HG02885 (cell line): Measurements from ENCODE around the gene IFT88.
"Not testable (repeated sequence)": the region's sequence is repeated elsewhere in the genome, so short reads cannot be mapped to it uniquely, and the experiment has no call there.

ENCODE experiments used
- ATAC-seq: cut with Tn5 transposase; IDR thresholded peaks from one replicate; pipeline ENCODE4 v1.9.1; 2021; ENCODE audit warnings: mild to moderate bottlenecking; ENCODE audit not compliant: unreplicated experiment, poor library complexity

The IFT88 gene

DNA sequence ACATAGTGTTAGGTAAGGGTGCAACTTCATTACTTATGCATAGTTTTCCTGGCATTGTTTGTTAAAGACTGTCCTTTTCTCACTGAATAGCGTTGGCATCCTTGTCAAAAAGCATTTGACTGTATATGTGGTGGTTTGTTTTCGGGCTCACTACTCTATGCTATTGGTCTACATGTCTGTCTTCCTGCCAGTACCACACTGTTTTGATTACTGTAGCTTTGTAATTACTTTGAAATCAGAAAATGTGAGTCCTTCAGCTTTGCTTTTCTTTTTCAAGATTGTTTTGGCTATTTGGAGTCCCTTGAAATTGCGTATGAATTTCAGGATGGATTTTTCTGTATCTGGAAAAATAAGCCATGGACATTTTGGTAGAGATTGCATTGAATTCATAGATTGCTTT is 56.0 kb downstream of the IFT88 start:
- no peak for ATAC-seq

DNA sequence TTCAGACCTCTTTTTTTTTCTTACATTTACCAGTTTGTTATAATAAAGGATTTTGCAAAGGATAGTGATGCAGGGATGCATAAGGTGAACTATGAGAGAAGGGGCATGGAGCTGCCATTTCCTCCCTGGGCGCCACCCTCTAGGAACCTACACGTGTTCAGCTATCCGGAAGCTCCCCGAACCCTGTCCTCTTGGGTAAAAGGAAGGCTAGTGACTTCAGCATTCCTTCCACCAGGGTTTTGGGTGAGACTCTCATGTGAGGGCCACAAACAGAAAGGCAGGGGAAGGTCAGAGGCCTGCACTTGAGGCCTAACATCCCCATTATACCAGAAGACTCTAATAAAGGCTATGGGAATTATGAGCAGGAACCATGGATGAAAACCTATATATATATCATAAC is 57.3 kb downstream of the IFT88 start:
- ATAC-seq: no peak

DNA sequence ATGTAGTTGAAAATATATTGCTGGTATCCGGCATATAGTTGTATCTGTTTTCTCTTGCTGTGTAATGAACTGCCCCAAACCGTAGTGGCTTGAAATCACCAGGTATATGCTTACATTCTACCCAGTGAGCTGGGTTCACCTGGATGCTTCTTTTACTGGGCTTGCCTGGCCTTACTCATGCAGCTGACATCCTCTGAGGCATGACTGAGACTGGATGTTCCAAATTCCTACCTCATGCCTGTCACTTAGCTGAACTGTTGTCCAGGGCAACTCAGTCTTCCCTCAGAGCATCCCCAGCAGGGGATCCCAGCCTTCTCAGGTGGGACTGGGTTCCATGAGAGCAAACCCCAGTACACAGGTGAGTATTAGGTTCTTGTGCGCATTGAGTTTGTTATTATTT is 66.8 kb downstream of the IFT88 start:
- no peak for ATAC-seq

DNA sequence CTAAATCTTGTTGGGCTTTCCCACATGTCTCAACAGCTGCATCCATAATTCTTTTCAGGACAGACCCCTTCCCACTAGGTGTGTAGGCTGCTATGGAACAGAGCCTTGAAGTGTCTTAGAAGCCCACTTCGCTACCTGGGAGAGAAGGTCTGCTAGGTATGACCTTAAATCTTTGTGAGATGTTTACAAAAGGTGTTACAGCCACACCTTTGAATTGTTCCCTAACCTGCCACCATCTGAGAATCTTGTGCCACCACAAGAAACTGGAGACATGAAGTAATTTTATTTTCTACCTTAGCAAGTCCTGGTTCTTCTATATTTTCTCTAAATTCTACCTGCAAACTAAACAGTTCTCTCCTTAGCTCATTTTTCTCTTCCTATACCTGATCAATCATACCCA is 69.1 kb downstream of the IFT88 start:
- ATAC-seq: no peak

- ATAC-seq: no peak
These were observed 70.9 kb downstream of the IFT88 start for GRCh38 chr13:20637811-20638210.

GRCh38 chr13:20647758-20648157 is 80.8 kb downstream of the IFT88 start:
- ATAC-seq: no peak

GRCh38 chr13:20652946-20653345 is 86.0 kb downstream of the IFT88 start:
- ATAC-seq: no peak

- ATAC-seq: no peak
These were observed 87.2 kb downstream of the IFT88 start for GRCh38 chr13:20654156-20654555.

- no peak for ATAC-seq
These were observed 91.6 kb downstream of the IFT88 start for GRCh38 chr13:20658451-20659040.

- ATAC-seq: no peak
These were observed 97.4 kb downstream of the IFT88 start for GRCh38 chr13:20664351-20664750.

GRCh38 chr13:20666948-20667347 is 100.0 kb downstream of the IFT88 start:
- no peak for ATAC-seq

GRCh38 chr13:20667857-20668437 is 101.0 kb downstream of the IFT88 start:
- no peak for ATAC-seq

DNA sequence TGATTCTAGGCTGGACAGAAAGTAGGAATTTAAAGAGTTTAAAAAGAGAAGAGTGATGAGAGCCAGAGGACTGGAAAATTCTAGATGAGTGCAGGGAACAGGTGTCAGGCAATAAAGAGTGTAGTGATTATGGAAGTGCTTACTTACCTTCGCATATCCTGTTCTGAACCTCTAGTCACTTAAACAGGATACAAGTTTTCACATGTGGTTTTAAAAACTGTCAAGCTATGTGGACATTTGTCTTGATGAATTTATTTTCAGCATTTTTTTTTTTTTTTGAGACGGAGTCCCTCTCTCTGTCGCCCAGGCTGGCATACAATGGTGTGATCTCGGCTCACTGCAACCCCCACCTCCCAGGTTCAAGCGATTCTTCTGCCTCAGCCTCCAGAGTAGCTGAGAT is 102.2 kb downstream of the IFT88 start:
- no peak for ATAC-seq

- no peak for ATAC-seq
These were observed 104.8 kb downstream of the IFT88 start for GRCh38 chr13:20671789-20672188.

DNA sequence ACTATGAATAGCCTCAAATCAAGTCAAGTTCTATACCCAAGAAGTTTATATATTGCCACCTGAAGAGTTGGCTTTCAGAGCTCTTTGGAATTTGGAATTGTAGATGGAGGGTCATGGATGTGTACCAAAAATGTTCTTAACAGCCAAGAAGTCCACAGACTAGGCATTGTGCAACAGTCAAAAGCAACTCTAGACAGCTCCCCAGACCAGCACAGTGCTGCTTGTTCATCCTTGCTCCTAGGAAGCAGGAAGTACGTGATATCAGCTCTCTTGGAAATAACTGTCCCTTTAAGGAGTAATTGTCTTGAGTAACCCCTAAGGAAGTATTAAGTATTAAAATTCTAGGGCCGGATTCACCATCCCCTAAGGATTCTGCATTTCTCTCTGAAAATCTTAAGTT is 105.8 kb downstream of the IFT88 start:
- ATAC-seq: no peak

DNA sequence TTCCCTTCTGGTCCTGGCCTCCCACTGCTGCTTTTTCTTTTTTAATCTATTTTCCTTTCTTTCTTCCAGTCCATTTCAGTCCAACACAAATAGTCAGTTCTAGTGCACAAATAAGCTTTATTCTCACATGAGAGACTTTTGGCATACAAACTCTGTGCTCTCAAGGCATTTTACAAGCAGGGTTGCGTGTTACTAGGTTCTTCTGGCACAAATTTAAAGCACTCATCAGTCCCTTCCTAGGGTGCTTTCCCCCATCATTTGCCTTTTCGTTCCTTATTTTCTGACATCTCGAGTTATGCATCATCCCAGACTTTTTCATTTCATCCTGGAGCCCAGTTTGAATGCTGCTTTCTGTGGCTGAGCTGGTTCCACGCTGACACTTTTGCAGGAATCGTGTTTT is 106.8 kb downstream of the IFT88 start:
- ATAC-seq: no peak

- no peak for ATAC-seq
These were observed 109.3 kb downstream of the IFT88 start for GRCh38 chr13:20676213-20676612.

GRCh38 chr13:20678606-20679005 is 111.6 kb downstream of the IFT88 start:
- ATAC-seq: not testable (repeated sequence)

- ATAC-seq: no peak
These were observed 112.9 kb downstream of the IFT88 start for GRCh38 chr13:20679879-20680278.

DNA sequence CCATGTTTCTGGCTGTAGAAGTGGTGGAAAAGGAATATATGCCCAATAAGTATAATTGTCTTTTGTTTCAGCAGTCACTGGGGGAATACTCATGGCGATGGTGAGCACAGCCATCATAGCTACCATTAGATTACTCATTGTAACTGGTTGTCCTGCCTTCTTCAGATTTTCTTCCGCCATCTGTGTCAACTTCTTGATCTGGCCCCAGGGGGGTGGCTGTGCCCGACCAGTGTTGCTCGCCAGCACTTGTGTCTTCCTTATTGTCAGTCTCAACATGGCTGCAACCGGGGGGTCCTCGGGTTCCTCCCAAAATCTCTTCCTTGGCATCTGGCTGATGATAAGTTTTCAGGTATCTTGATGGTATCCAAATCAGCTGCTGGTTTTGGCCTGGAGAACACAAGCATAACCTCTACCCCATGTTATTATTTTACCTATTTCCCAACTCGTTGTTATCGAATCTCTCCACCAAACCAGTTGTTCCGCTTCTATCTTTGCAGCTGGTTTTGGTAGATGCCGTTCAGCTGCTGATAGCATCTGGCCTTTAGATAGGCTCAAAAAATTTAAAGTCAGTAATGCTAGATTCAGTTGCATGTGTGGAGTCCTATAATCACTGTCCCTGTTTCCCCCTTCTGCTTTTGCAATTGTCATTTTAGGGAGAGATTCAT is 113.6 kb downstream of the IFT88 start:
- ATAC-seq: no peak

GRCh38 chr13:20681481-20681880 is 114.5 kb downstream of the IFT88 start:
- ATAC-seq: not testable (repeated sequence)

DNA sequence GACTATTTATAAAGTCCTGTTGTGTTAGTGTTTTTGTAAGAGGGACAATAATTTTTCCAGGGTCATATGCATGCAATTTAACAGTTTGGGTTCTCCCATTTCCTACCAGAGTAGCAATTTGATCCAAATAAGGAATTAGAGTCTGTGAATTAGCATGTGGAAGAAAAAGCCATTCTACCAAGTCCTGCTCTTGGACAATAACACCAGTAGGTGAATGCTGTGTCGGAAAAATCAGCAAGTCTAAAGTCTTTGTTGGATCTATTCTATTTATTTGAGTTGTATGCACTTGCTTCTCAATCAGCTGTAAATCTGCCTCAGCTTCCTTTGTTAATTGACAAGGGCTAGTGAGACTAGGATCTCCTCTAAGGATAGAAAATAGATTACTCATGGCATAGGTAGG is 115.1 kb downstream of the IFT88 start:
- no peak for ATAC-seq
